ENCODE measurements around the gene KANSL2.
A peak's percentile ranks its signal among the peaks of the same experiment; 100 is the strongest.
"Not testable (repeated sequence)": the region's sequence is repeated elsewhere in the genome, so short reads cannot be mapped to it uniquely, and the experiment has no call there.

The KANSL2 gene

GRCh38 chr12:48683534-48683933 is 1.5 kb upstream of the KANSL2 start:
- no peak for DNase-seq (ENCODE audit: low read depth)

- no peak for DNase-seq (ENCODE audit: low read depth)
Measured at GRCh38 chr12:48682927-48683326, 889 bp upstream of the KANSL2 start.

GRCh38 chr12:48682533-48682905 is 481 bp upstream of the KANSL2 start:
- not testable (repeated sequence) for DNase-seq (ENCODE audit: low read depth)

- DNase-seq (ENCODE audit: low read depth): no peak
Measured at GRCh38 chr12:48681399-48681709, 684 bp downstream of the KANSL2 start.

GRCh38 chr12:48680861-48681260 is 1.2 kb downstream of the KANSL2 start:
- DNase-seq (ENCODE audit: low read depth): no peak

- DNase-seq (ENCODE audit: low read depth): no peak
Measured at GRCh38 chr12:48678551-48679185, 3.4 kb downstream of the KANSL2 start.

- no peak for DNase-seq (ENCODE audit: low read depth)
Measured at GRCh38 chr12:48671231-48671856, 10.7 kb downstream of the KANSL2 start.

GRCh38 chr12:48668996-48669395 is 13.0 kb downstream of the KANSL2 start:
- no peak for DNase-seq (ENCODE audit: low read depth)

- no peak for DNase-seq (ENCODE audit: low read depth)
Measured at GRCh38 chr12:48659863-48660262, 22.2 kb downstream of the KANSL2 start.

GRCh38 chr12:48651681-48652080 is 30.4 kb downstream of the KANSL2 start:
- DNase-seq (ENCODE audit: low read depth): no peak

GRCh38 chr12:48645354-48645753 is 36.7 kb downstream of the KANSL2 start:
- DNase-seq (ENCODE audit: low read depth): not testable (repeated sequence)

GRCh38 chr12:48643011-48643410 is 39.0 kb downstream of the KANSL2 start:
- DNase-seq (ENCODE audit: low read depth): no peak

GRCh38 chr12:48641752-48642555 is 40.1 kb downstream of the KANSL2 start:
- not testable (repeated sequence) for DNase-seq (ENCODE audit: low read depth)

GRCh38 chr12:48640854-48641253 is 41.2 kb downstream of the KANSL2 start:
- DNase-seq (ENCODE audit: low read depth): no peak

- no peak for DNase-seq (ENCODE audit: low read depth)
Measured at GRCh38 chr12:48640428-48640827, 41.6 kb downstream of the KANSL2 start.

GRCh38 chr12:48631071-48631470 is 51.0 kb downstream of the KANSL2 start:
- no peak for DNase-seq (ENCODE audit: low read depth)

GRCh38 chr12:48630346-48630745 is 51.7 kb downstream of the KANSL2 start:
- DNase-seq (ENCODE audit: low read depth): no peak

- no peak for DNase-seq (ENCODE audit: low read depth)
Measured at GRCh38 chr12:48629541-48629940, 52.5 kb downstream of the KANSL2 start.

GRCh38 chr12:48627556-48627955 is 54.5 kb downstream of the KANSL2 start:
- DNase-seq (ENCODE audit: low read depth): no peak

GRCh38 chr12:48622997-48623396 is 59.0 kb downstream of the KANSL2 start:
- not testable (repeated sequence) for DNase-seq (ENCODE audit: low read depth)

GRCh38 chr12:48618541-48618940 is 63.5 kb downstream of the KANSL2 start:
- DNase-seq (ENCODE audit: low read depth): peak; percentile 56

- DNase-seq (ENCODE audit: low read depth): no peak
Measured at GRCh38 chr12:48615681-48616080, 66.4 kb downstream of the KANSL2 start.

- no peak for DNase-seq (ENCODE audit: low read depth)
Measured at GRCh38 chr12:48613321-48613720, 68.7 kb downstream of the KANSL2 start.

All from stimulated activated CD4-positive, alpha-beta T cell treated with anti-CD3 and anti-CD28 coated beads, Interleukin-2, amount 100 ng/mL, for 4 hours (primary cell).